ENCODE results near the gene CCDC91.

GRCh38 chr12:28457785-28458184 lies 267.5 kb downstream of the CCDC91 start:
- no peak for TF ChIP-seq RARB (CRISPR knock-in tag; IDR thresholded peaks at IDR 0.05)
- TF ChIP-seq, protein P1, sequence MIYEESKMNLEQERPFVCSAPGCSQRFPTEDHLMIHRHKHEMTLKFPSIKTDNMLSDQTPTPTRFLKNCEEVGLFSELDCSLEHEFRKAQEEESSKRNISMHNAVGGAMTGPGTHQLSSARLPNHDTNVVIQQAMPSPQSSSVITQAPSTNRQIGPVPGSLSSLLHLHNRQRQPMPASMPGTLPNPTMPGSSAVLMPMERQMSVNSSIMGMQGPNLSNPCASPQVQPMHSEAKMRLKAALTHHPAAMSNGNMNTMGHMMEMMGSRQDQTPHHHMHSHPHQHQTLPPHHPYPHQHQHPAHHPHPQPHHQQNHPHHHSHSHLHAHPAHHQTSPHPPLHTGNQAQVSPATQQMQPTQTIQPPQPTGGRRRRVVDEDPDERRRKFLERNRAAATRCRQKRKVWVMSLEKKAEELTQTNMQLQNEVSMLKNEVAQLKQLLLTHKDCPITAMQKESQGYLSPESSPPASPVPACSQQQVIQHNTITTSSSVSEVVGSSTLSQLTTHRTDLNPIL (CRISPR knock-in tag; IDR thresholded peaks at IDR 0.05; ENCODE audit: low read depth), result no peak
- TF ChIP-seq, protein P2, sequence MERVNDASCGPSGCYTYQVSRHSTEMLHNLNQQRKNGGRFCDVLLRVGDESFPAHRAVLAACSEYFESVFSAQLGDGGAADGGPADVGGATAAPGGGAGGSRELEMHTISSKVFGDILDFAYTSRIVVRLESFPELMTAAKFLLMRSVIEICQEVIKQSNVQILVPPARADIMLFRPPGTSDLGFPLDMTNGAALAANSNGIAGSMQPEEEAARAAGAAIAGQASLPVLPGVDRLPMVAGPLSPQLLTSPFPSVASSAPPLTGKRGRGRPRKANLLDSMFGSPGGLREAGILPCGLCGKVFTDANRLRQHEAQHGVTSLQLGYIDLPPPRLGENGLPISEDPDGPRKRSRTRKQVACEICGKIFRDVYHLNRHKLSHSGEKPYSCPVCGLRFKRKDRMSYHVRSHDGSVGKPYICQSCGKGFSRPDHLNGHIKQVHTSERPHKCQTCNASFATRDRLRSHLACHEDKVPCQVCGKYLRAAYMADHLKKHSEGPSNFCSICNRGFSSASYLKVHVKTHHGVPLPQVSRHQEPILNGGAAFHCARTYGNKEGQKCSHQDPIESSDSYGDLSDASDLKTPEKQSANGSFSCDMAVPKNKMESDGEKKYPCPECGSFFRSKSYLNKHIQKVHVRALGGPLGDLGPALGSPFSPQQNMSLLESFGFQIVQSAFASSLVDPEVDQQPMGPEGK (CRISPR knock-in tag; IDR thresholded peaks at IDR 0.05; ENCODE audit: borderline replicate concordance), result no peak
- TF ChIP-seq ZNF70 (CRISPR knock-in tag; IDR thresholded peaks at IDR 0.05), result no peak
- TF ChIP-seq ESRRG (CRISPR knock-in tag; IDR thresholded peaks at IDR 0.05), result no peak
- no peak for TF ChIP-seq BACH2 (CRISPR knock-in tag; IDR thresholded peaks at IDR 0.05; ENCODE audit: borderline replicate concordance)
- TF ChIP-seq ZFP30 (CRISPR knock-in tag; IDR thresholded peaks at IDR 0.05), result no peak
- TF ChIP-seq CSDC2 (CRISPR knock-in tag; IDR thresholded peaks at IDR 0.05), result no peak
- TF ChIP-seq OSR1 (CRISPR knock-in tag; IDR thresholded peaks at IDR 0.05), result no peak
- no peak for TF ChIP-seq PPARA (CRISPR knock-in tag; IDR thresholded peaks at IDR 0.05; ENCODE audit: borderline replicate concordance)
- no peak for TF ChIP-seq GLIS3 (CRISPR knock-in tag; IDR thresholded peaks at IDR 0.05)

Data from SK-N-SH treated with all-trans-retinoic acid at 6 μM for 48 hours (cell line).